ENCODE measurements around the gene RASA2. TPM values are rescaled to one million over a fixed set of nuclear protein-coding genes. Genes with fewer than 3 reads are reported as not detected.

The RASA2 gene
- total and polyA plus RNA-seq, 11 donors, result 2.0 to 12.3 (median 3.4) TPM

DNA sequence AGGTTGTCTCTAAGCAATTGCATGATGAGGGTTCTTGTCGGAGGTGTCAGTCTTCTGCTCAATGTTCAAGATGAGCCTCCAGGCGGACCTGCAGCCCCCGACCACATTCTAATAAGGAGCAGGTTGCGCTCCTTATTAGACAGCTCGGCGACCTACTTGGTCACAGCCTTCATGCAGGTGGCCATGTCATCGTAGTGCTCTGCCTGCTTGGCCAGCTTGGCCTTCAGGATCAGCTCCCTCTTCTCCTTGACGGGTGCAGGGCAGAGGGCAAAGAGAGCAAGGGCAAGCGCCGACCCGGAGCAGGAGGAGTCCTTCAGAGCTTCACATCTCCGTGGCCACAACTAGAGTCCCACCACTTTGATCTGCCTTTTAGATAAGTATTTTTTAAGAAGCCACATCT, 113.5 kb downstream of the RASA2 start:
- Histone ChIP-seq H3K4me1 (no peaks in the 10 kb centered on the region), H3K27ac (peak overlapping the region in 1 of 12 donors; percentile 80), H3K9me3 (peaks cover 0 to 25% (median 10%) of the 10 kb centered on the region in 12 donors), H3K27me3 (no peaks in the 10 kb centered on the region), H3K4me3 (no peak overlapping the region), H3K36me3 (peaks cover 0 to 42% (median 27%) of the 10 kb centered on the region in 9 donors)
- intact Hi-C loops (cut with DNase I), result loop anchor here in 1 of 10 donors (10.0 kb wide), 1 partner anchor 134 kb away; the partner anchor contains the start of gene RNF7
- TF ChIP-seq, protein P1, sequence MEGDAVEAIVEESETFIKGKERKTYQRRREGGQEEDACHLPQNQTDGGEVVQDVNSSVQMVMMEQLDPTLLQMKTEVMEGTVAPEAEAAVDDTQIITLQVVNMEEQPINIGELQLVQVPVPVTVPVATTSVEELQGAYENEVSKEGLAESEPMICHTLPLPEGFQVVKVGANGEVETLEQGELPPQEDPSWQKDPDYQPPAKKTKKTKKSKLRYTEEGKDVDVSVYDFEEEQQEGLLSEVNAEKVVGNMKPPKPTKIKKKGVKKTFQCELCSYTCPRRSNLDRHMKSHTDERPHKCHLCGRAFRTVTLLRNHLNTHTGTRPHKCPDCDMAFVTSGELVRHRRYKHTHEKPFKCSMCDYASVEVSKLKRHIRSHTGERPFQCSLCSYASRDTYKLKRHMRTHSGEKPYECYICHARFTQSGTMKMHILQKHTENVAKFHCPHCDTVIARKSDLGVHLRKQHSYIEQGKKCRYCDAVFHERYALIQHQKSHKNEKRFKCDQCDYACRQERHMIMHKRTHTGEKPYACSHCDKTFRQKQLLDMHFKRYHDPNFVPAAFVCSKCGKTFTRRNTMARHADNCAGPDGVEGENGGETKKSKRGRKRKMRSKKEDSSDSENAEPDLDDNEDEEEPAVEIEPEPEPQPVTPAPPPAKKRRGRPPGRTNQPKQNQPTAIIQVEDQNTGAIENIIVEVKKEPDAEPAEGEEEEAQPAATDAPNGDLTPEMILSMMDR (IDR thresholded peaks at IDR 0.05), result no peak
- no peak for TF ChIP-seq POLR2A (IDR thresholded peaks at IDR 0.05)
- 92 to 97% (median 95%) methylated on average over 10 to 12 of the region's 12 CpGs for WGBS, 4 donors
- ATAC-seq (no peak), DNase-seq (no peak)

DNA sequence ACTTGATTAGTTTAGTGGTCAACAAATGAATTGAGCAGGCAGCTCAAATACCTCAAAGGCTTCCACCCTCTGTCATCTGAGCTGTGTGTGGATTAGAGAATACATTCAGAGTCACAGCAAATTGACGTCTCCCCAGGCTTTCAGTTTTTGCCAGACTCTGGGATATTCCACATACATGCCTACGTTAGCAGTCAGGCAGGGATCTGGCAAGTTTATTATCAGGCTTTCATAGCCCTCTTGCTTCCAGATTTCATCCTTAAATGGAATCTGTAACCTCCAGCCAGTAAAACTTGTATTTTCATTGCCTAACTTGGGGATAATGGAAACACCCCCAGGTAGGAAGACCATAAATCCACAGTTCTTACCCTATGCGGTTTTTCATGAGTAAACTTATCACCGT, 115.9 kb downstream of the RASA2 start:
- TF ChIP-seq, protein P1 (IDR thresholded peaks at IDR 0.05), result no peak
- no peak for TF ChIP-seq POLR2A (IDR thresholded peaks at IDR 0.05)
- Histone ChIP-seq H3K4me3 (no peak overlapping the region), H3K27ac (peak overlapping the region in 1 of 12 donors; percentile 80), H3K27me3 (no peaks in the 10 kb centered on the region), H3K4me1 (peaks cover 0 to under 1% (median 0%) of the 10 kb centered on the region in 12 donors), H3K36me3 (peaks cover 0 to 24% (median 15%) of the 10 kb centered on the region in 9 donors), H3K9me3 (peaks cover 0 to 25% (median 10%) of the 10 kb centered on the region in 12 donors)
- 93 to 99% (median 95%) methylated on average over 4 of the region's 4 CpGs for WGBS, 4 donors
- ATAC-seq (no peak), DNase-seq (no peak)
- intact Hi-C loops (cut with DNase I), result loop anchor here in 1 of 10 donors (10.0 kb wide), 1 partner anchor 132 kb away; the partner anchor contains the start of gene RNF7

DNA sequence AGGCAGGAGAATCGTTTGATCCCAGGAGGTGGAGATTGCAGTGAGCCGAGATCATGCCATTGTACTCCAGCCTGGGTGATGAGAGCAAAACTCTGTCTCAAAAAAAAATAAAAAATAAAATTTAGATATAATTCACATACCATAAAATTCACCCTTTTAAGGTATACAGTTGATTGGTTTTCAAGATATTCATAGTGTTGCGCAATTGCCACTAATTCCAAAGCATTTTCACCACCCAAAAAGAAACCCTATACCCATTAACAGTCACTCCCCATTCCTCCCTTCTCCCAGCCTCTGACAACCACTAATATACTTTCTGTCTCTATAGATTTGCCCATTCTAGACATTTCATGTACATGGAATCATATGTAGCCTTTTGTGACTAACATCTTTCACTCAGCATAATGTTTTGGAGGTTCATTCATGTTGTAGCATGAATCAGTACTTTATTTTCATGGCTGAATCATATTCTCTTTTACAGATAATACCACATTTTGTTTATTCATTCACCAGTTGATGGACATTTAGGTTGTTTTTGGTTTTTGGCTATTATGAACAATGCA, 116.7 kb downstream of the RASA2 start:
- H3K4me3 ChIP-seq, result no peak overlapping the region
- peaks cover 0 to 27% (median 20%) of the 10 kb centered on the region in 9 donors for H3K36me3 ChIP-seq
- H3K4me1 ChIP-seq, result peaks cover 0 to 9% (median 6%) of the 10 kb centered on the region in 12 donors
- H3K9me3 ChIP-seq, result peaks cover 0 to 25% (median 10%) of the 10 kb centered on the region in 12 donors
- ATAC-seq (no peak), DNase-seq (no peak)
- peak overlapping the region in 1 of 12 donors; percentile 80 for H3K27ac ChIP-seq
- WGBS, 4 donors, result 94 to 99% (median 97%) methylated on average over 3 of the region's 3 CpGs
- H3K27me3 ChIP-seq, result no peaks in the 10 kb centered on the region
- TF ChIP-seq, protein P1 (IDR thresholded peaks at IDR 0.05), result no peak
- TF ChIP-seq POLR2A (IDR thresholded peaks at IDR 0.05), result no peak
- intact Hi-C loops (cut with DNase I), result loop anchor here in 1 of 10 donors (10.0 kb wide), 1 partner anchor 131 kb away; the partner anchor contains the start of gene RNF7

DNA sequence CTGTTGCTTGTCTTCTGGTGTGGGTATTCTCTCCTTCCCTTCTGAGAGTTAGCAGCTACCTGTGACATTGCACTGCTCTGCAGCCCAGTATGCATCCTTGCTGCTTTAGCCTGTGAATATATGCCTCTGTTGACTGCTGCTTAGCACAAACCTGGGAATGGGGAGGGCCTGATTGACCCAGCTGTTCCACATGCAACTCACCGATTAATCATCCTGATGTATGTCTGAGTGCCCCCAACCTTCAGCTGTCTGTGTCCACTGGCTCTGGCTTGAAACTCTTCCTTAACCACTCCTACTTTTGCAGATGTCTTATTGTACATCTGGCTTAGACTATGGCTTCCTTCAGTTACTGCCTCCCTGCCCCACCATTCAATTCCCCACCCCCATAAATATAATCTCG, 119.1 kb downstream of the RASA2 start:
- Histone ChIP-seq H3K4me1 (peaks cover 0 to 18% (median 8%) of the 10 kb centered on the region in 12 donors), H3K9me3 (peaks cover 0 to 16% (median 9%) of the 10 kb centered on the region in 12 donors), H3K4me3 (no peak overlapping the region), H3K27me3 (no peaks in the 10 kb centered on the region), H3K27ac (no peak overlapping the region), H3K36me3 (peaks cover 0 to 38% (median 33%) of the 10 kb centered on the region in 9 donors)
- TF ChIP-seq, protein P1 (IDR thresholded peaks at IDR 0.05), result no peak
- no peak for TF ChIP-seq POLR2A (IDR thresholded peaks at IDR 0.05)
- ATAC-seq (no peak), DNase-seq (no peak)
- intact Hi-C loops (cut with DNase I), result loop anchor here in 1 of 10 donors (10.0 kb wide), 1 partner anchor 129 kb away; the partner anchor contains the start of gene RNF7
- WGBS, 4 donors, result 70 to 86% (median 79%) methylated on average over 2 of the region's 2 CpGs
